Measurements from ENCODE around the gene TEAD2.

TEAD2 gene

DNA sequence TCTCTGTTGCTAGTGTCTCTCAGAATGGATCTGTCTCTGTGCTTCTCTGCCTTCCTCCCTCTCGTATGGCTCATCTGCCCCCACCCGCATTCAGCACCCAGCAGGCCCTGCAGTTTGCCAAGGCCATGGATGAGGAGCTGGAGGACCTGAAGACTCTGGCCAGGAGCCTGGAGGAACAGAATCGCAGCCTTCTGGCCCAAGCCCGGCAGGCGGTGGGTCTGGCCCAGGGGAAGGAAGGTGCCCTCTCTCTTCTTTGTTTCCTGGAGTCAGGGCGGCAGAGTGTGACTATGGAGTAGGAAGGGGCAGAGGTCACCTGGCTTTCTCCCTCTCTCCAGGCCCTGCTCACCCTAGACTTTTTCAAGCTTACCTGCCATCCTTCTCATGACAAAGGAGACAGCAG lies 36.7 kb upstream of the TEAD2 start:
- no peak for FAIRE-seq
- TF ChIP-seq PAX5 (IDR thresholded peaks at IDR 0.05; ENCODE audit: insufficient read depth, low read length, severe bottlenecking) = no peak
- no peak for TF ChIP-seq POLR2A (IDR thresholded peaks at IDR 0.05; ENCODE audit: low read depth, low read length)
- TF ChIP-seq POLR2AphosphoS5 (IDR thresholded peaks at IDR 0.05; ENCODE audit: low read depth, low read length) = no peak
- no peak for TF ChIP-seq TAF1 (IDR thresholded peaks at IDR 0.05; ENCODE audit: low read depth, low read length)
- TF ChIP-seq POU2F2 (IDR thresholded peaks at IDR 0.05; ENCODE audit: low read depth, low read length) = no peak
- TF ChIP-seq SPI1 (IDR thresholded peaks at IDR 0.05; ENCODE audit: low read depth, low read length) = no peak
- DNase-seq (ENCODE audit: insufficient read length, low spot score) = no peak

DNA sequence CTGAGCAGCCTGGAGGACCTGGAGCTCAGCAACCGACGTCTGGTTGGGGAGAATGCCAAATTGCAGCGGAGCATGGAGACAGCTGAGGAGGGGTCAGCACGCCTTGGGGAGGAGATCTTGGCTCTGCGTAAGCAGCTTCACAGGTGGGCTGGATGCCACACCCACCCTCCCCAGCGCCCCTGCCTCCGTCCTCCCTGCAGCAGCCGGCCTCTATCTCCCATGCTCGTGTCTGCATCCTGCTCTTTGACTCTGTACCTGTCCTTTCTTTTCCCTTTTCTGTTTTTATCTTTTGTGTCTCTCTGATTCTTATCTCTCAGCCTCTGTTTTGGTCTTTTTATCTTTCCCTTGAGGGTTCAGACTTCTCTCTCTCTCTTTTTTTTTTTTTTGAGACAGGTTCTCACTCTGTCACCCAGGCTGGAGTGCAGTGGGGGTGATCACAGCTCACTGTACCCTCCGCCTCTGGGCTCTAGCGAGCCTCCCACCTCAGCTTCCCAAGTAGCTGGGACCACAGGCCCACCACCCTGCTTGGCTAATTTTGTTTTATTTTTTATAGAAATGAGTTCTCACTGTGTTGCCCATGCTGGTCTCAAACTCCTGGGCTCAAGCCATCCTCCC lies 35.9 kb upstream of the TEAD2 start:
- TF ChIP-seq SPI1 (IDR thresholded peaks at IDR 0.05; ENCODE audit: low read depth, low read length) (no peak), POLR2AphosphoS5 (IDR thresholded peaks at IDR 0.05; ENCODE audit: low read depth, low read length) (no peak), PAX5 (IDR thresholded peaks at IDR 0.05; ENCODE audit: insufficient read depth, low read length, severe bottlenecking) (no peak), TAF1 (IDR thresholded peaks at IDR 0.05; ENCODE audit: low read depth, low read length) (no peak), POLR2A (IDR thresholded peaks at IDR 0.05; ENCODE audit: low read depth, low read length) (no peak), POU2F2 (IDR thresholded peaks at IDR 0.05; ENCODE audit: low read depth, low read length) (no peak)
- FAIRE-seq (no peak), DNase-seq (ENCODE audit: insufficient read length, low spot score) (no peak)

DNA sequence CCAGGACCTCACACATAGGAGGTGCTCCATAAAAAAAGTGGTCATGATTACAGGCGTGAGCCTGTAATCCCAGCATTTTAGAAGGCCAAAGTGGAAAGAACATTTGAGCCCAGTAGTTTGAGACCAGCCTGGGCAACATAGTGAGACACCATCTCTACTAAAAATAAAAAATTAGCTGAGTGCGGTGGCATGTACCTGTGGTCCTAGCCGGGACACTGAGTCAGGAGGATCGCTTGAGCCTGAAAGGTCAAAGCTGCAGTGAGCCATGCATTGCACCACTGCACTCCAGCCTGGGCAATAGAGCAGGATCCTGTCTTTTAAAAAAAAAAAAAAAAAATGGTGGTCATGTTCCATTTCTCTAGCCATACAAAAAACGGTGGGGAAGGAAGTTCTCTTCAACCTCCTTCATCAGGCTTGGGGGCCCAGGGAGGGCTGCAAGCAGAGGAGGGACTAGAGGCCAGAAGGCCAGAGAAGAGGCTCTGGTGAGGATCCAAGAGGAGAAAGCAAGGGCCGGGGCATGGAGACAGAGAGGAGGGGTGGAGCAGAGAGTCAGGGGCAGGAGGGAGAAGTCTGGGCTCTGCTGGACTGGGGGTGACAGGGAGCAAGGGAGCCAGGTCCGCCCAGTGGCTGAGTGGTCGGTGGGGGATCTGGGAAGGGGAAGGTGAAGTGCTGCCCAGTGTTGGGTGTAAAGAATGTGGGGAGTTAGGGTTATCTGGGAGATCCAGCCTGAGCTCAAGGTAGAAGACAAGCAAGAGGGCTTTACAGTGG lies 34.7 kb upstream of the TEAD2 start:
- DNase-seq (ENCODE audit: insufficient read length, low spot score) (no peak), FAIRE-seq (no peak)
- TF ChIP-seq PAX5 (IDR thresholded peaks at IDR 0.05; ENCODE audit: insufficient read depth, low read length, severe bottlenecking) (no peak), POLR2A (IDR thresholded peaks at IDR 0.05; ENCODE audit: low read depth, low read length) (no peak), POU2F2 (IDR thresholded peaks at IDR 0.05; ENCODE audit: low read depth, low read length) (no peak), TAF1 (IDR thresholded peaks at IDR 0.05; ENCODE audit: low read depth, low read length) (no peak), SPI1 (IDR thresholded peaks at IDR 0.05; ENCODE audit: low read depth, low read length) (no peak), POLR2AphosphoS5 (IDR thresholded peaks at IDR 0.05; ENCODE audit: low read depth, low read length) (no peak)

DNA sequence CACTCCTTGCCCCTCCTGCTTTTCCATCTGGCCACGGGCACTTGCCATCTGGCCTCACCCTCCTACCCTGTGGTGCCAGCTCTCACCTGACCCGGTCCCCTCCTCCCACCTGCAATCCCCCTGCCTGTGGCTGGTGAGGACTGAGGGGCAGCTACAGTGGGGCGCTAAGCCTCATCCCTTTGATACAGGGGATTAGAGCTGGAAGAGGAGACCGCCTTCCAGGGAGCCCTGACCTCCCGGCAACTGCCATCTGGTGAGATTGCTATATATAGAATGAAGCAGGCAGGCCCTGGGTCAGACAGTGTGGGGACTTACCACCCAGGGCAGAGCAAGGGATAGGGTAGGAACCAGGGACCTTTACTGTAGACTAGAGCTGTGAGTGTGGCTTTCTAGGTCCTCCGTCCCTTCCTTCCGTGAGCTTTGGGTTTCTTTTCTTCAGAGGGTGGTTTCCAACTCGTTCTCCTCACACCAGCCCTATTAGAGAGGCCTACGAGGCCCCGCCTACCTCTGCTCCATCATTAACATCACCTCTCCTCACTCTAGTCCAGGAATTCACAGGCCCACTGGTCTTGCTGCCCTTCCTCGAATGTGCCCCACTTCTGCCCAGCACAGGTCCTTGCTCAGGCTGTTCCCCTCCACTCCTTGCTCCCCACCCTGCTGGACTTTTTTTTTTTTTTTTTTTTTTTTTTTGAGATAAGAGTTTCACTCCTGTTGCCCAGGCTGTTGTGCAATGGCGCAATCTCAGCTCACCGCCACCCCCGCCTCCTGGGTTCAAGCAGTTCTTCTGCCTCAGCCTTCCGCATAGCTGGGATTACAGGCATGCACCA lies 33.6 kb upstream of the TEAD2 start:
- DNase-seq (ENCODE audit: insufficient read length, low spot score) (no peak), FAIRE-seq (no peak)
- TF ChIP-seq SPI1 (IDR thresholded peaks at IDR 0.05; ENCODE audit: low read depth, low read length) (no peak), POLR2A (IDR thresholded peaks at IDR 0.05; ENCODE audit: low read depth, low read length) (no peak)

DNA sequence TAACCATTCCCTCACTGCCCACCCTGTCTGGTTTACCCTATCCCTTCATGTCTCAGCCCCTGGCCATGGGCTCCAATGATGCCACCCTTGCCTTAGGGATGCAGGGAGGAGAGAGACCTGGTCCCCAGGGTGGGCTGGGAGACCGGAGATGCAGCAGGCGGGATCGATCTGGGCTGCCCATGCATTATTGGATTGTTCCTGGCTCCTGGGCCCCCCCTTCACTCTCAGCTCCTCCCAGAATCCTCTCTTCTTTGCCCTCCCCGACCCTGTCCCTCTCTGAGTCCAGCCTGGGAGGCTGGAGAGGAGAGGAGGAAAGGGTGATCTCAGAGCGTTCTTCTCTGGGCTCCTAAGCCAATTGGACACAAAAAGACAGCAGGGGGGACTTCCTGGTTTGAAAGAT lies 31.7 kb upstream of the TEAD2 start:
- no peak for FAIRE-seq
- no peak for DNase-seq (ENCODE audit: insufficient read length, low spot score)
- TF ChIP-seq SPI1 (IDR thresholded peaks at IDR 0.05; ENCODE audit: low read depth, low read length) = no peak
- no peak for TF ChIP-seq POLR2A (IDR thresholded peaks at IDR 0.05; ENCODE audit: low read depth, low read length)
- TF ChIP-seq PAX5 (IDR thresholded peaks at IDR 0.05; ENCODE audit: insufficient read depth, low read length, severe bottlenecking) = no peak

DNA sequence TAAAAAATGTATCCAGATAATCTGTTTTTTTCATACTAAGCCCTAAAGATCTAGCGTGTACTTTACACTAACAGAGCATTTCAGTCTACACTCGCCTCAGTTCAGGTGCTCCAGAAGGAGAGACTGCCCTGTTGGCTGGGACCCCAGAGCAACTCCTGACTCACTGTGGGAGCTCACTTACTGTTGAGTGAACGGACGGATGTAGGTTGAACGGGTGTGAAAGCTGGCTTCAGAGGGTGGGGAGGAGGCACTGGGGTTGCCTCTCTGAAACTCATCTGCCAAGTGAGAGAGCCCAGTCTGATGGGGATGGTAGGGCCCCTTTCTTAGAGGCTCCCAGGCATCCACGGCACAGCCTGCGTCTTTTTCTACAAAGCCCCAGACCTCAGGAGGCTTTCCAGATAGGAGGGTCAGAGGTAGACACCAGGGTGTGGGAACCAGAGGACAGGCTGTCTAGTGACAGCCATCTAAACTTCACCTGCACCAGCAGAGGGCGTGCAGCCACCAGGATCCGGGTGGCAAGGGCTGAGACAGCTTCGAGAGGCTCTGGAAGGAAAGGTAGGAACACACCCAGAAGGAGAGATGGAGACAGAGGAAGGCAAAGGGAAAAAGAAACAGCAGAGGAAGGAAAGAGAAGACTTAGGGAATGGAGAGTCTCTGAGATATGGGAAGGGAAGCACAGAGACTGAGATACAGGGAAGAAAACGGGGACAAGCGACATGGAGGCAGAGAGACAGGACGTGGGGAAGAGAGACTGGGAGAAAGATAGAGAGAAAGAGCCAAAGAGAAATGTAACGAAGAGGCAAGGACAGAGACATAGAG lies 29.6 kb upstream of the TEAD2 start:
- DNase-seq (ENCODE audit: insufficient read length, low spot score) = peak; percentile 77
- peak; percentile 99 for FAIRE-seq
- TF ChIP-seq SPI1 (IDR thresholded peaks at IDR 0.05; ENCODE audit: low read depth, low read length) = no peak
- 0 out of 2 replicates have a peak, but pooled peaks have one; percentile 21 for TF ChIP-seq POU2F2 (IDR thresholded peaks at IDR 0.05; ENCODE audit: low read depth, low read length)

DNA sequence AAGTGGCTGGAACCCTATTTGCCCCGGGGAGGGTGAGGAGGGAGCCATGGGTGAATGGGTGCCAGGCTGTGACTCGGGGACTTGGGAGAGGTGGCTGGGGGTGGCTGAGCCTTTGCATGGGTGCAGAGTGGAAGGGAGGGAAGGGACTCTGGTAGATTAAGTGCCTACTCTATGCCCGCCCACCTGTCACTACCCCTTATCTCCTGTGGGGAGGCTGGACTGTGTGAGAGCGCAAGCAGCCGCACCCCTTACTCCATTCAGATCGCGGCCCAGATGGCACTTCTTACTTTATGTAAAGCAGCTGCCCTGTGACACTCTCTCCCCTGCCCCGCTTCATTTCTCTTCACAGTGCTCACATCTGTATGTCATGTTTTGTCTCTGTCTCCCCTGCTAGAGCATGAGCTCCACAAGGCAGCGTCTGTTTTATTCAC lies 28.7 kb upstream of the TEAD2 start:
- no peak for DNase-seq (ENCODE audit: insufficient read length, low spot score)
- TF ChIP-seq POLR2AphosphoS5 (IDR thresholded peaks at IDR 0.05; ENCODE audit: low read depth, low read length) (no peak), POU2F2 (IDR thresholded peaks at IDR 0.05; ENCODE audit: low read depth, low read length) (no peak), SPI1 (IDR thresholded peaks at IDR 0.05; ENCODE audit: low read depth, low read length) (no peak), TAF1 (IDR thresholded peaks at IDR 0.05; ENCODE audit: low read depth, low read length) (no peak), PAX5 (IDR thresholded peaks at IDR 0.05; ENCODE audit: insufficient read depth, low read length, severe bottlenecking) (no peak), POLR2A (IDR thresholded peaks at IDR 0.05; ENCODE audit: low read depth, low read length) (no peak)
- peak; percentile 16 for FAIRE-seq

DNA sequence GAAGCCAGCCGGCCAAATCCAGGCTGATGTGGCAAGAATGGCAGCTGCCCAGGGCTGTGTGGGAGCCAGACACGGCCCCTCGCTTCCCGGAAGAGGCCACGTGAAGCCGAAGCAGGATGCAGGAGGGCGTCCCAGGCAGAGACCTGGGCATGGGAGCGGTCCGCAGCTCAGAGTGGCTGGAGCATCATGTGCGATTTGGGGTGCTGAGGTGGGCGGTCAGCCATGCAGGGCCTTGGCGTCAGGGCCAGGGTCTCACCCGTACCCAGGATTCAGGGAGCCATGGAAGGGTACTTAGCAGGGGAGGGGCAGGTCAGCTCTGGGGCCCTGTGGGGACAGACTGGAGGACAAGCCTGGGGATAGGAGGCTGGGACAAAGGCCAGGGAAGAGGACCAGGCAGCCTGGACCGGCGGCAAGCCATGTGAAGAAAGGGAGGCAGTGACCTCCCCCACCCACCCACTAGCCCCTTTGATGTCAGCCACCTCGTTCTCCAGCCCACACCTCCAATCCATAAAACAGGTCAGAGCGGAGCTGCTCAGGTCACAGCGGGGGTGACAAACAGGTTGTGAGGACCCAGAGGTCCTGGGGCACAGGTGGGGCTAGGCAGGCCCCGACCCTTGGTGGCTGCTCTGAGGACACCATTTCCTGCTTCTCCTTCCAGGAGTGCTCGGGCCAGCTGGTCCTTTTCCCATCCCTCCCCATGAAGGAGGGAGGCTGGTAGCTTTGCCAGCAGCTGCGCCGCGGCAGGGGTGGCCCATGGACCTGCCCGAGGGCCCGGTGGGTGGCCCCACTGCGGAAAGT lies 28.1 kb upstream of the TEAD2 start:
- no peak for DNase-seq (ENCODE audit: insufficient read length, low spot score)
- TF ChIP-seq POU2F2 (IDR thresholded peaks at IDR 0.05; ENCODE audit: low read depth, low read length) (no peak), POLR2A (IDR thresholded peaks at IDR 0.05; ENCODE audit: low read depth, low read length) (no peak), POLR2AphosphoS5 (IDR thresholded peaks at IDR 0.05; ENCODE audit: low read depth, low read length) (no peak), SPI1 (IDR thresholded peaks at IDR 0.05; ENCODE audit: low read depth, low read length) (no peak), TAF1 (IDR thresholded peaks at IDR 0.05; ENCODE audit: low read depth, low read length) (no peak), PAX5 (IDR thresholded peaks at IDR 0.05; ENCODE audit: insufficient read depth, low read length, severe bottlenecking) (no peak)
- no peak for FAIRE-seq

All from GM12891 (cell line).